KMS-11 (cell line): Measurements from ENCODE around the gene CCNQ.

Experiments
- H2AFZ ChIP-seq: fragments of 200-600 bp; sonication (generic); 2 replicates; pipeline ENCODE4 v1.6.1; 2016; ENCODE audit warnings: antibody characterized with exemption, mixed run types, low read depth
- H3K27ac ChIP-seq: fragments of 200-600 bp; sonication (generic); 2 replicates; pipeline ENCODE4 v1.6.1; 2016; ENCODE audit warnings: mild to moderate bottlenecking, mixed run types
- H3K27me3 ChIP-seq: fragments of 200-600 bp; sonication (generic); 2 replicates; pipeline ENCODE4 v1.6.1; 2017; ENCODE audit warnings: mild to moderate bottlenecking, low read depth, mixed run types, moderate library complexity; ENCODE audit not compliant: insufficient read depth
- H3K36me3 ChIP-seq: fragments of 200-600 bp; sonication (generic); 2 replicates; pipeline ENCODE4 v1.6.1; 2017; ENCODE audit warnings: mild to moderate bottlenecking, mixed run types; ENCODE audit not compliant: insufficient read depth
- H3K4me1 ChIP-seq: fragments of 200-600 bp; sonication (generic); 2 replicates; pipeline ENCODE4 v1.6.1; 2016; ENCODE audit warnings: mild to moderate bottlenecking, low read depth, mixed run types; ENCODE audit not compliant: poor library complexity, severe bottlenecking
- H3K4me2 ChIP-seq: fragments of 200-600 bp; sonication (generic); 2 replicates; pipeline ENCODE4 v1.7.0; 2016; ENCODE audit warnings: mild to moderate bottlenecking, mixed run types
- H3K4me3 ChIP-seq: fragments of 200-600 bp; sonication (generic); IDR thresholded peaks from 2 replicates; pipeline ENCODE4 v1.6.1; 2017; ENCODE audit warnings: low read depth, low read length, mixed read lengths; ENCODE audit not compliant: insufficient read depth
- H3K79me2 ChIP-seq: fragments of 200-600 bp; sonication (generic); 2 replicates; pipeline ENCODE4 v1.6.1; 2016; ENCODE audit warnings: low read depth, mixed run types; ENCODE audit not compliant: insufficient read depth
- H3K9ac ChIP-seq: fragments of 200-600 bp; sonication (generic); 2 replicates; pipeline ENCODE4 v1.6.1; 2016; ENCODE audit warnings: mild to moderate bottlenecking, mixed run types
- H4K20me1 ChIP-seq: fragments of 200-600 bp; sonication (generic); 2 replicates; pipeline ENCODE4 v1.6.1; 2016; ENCODE audit warnings: mild to moderate bottlenecking, mixed run types; ENCODE audit not compliant: insufficient read depth
- CTCF ChIP-seq: fragments of 200-600 bp; sonication (generic); conservative IDR thresholded peaks from 2 replicates; pipeline ENCODE4 v1.6.1; 2017; ENCODE audit warnings: low read depth, mild to moderate bottlenecking, antibody characterized with exemption, low read length, moderate library complexity, mixed read lengths

Gene CCNQ

GRCh38 chrX:153557618-153558355 lies 41.2 kb downstream of the CCNQ start:
- no peaks in the 10 kb centered on the region for H3K36me3 ChIP-seq
- H3K4me2 ChIP-seq, result no peak overlapping the region
- H3K27ac ChIP-seq, result no peak overlapping the region
- no peak overlapping the region for H2AFZ ChIP-seq
- H4K20me1 ChIP-seq, result no peaks in the 10 kb centered on the region
- H3K4me3 ChIP-seq, result no peak overlapping the region
- H3K79me2 ChIP-seq, result no peaks in the 10 kb centered on the region
- peaks cover 51% of the 10 kb centered on the region for H3K27me3 ChIP-seq
- no peak overlapping the region for H3K9ac ChIP-seq
- TF ChIP-seq CTCF, result no peak
- H3K4me1 ChIP-seq, result no peaks in the 10 kb centered on the region

GRCh38 chrX:153556767-153557166 lies 42.2 kb downstream of the CCNQ start:
- no peak for TF ChIP-seq CTCF
- Histone ChIP-seq H3K4me2 (no peak overlapping the region), H3K4me3 (no peak overlapping the region), H4K20me1 (no peaks in the 10 kb centered on the region), H3K4me1 (no peaks in the 10 kb centered on the region), H3K36me3 (no peaks in the 10 kb centered on the region), H3K79me2 (no peaks in the 10 kb centered on the region), H3K27me3 (peaks cover 52% of the 10 kb centered on the region; the same call in 1 of the 2 replicates), H3K27ac (no peak overlapping the region), H3K9ac (no peak overlapping the region), H2AFZ (no peak overlapping the region)

- Histone ChIP-seq H3K79me2 (no peaks in the 10 kb centered on the region), H3K4me3 (no peak overlapping the region), H3K27me3 (peaks cover 39% of the 10 kb centered on the region; the same call in 1 of the 2 replicates), H3K4me2 (no peak overlapping the region), H3K4me1 (no peaks in the 10 kb centered on the region), H3K27ac (no peak overlapping the region), H3K9ac (no peak overlapping the region), H2AFZ (no peak overlapping the region), H4K20me1 (no peaks in the 10 kb centered on the region), H3K36me3 (no peaks in the 10 kb centered on the region)
- TF ChIP-seq CTCF, result peak; percentile 62
Measured at GRCh38 chrX:153554519-153555167, 44.3 kb downstream of the CCNQ start.

- Histone ChIP-seq H3K27ac (no peak overlapping the region), H3K4me3 (no peak overlapping the region), H3K79me2 (no peaks in the 10 kb centered on the region), H3K4me2 (no peak overlapping the region), H2AFZ (no peak overlapping the region), H4K20me1 (no peaks in the 10 kb centered on the region), H3K9ac (no peak overlapping the region), H3K27me3 (peaks cover 30% of the 10 kb centered on the region; the same call in 1 of the 2 replicates), H3K4me1 (no peaks in the 10 kb centered on the region), H3K36me3 (no peaks in the 10 kb centered on the region)
- TF ChIP-seq CTCF, result no peak
Measured at GRCh38 chrX:153551135-153551534, 47.8 kb downstream of the CCNQ start.
